HL-60/S4 treated with retinoic acid at 250 ng/mL for 4 days and 3 days (cell line): ENCODE measurements around the gene DOP1A.

Source experiments
- in situ Hi-C: fragments of 300-500 bp; cut with MboI; formaldehyde crosslinking; loops from 2 replicates; pipeline ENCODE4 v1.7.0; 2022; ENCODE audit warnings: low sequenced_read_pairs

The DOP1A gene

DNA sequence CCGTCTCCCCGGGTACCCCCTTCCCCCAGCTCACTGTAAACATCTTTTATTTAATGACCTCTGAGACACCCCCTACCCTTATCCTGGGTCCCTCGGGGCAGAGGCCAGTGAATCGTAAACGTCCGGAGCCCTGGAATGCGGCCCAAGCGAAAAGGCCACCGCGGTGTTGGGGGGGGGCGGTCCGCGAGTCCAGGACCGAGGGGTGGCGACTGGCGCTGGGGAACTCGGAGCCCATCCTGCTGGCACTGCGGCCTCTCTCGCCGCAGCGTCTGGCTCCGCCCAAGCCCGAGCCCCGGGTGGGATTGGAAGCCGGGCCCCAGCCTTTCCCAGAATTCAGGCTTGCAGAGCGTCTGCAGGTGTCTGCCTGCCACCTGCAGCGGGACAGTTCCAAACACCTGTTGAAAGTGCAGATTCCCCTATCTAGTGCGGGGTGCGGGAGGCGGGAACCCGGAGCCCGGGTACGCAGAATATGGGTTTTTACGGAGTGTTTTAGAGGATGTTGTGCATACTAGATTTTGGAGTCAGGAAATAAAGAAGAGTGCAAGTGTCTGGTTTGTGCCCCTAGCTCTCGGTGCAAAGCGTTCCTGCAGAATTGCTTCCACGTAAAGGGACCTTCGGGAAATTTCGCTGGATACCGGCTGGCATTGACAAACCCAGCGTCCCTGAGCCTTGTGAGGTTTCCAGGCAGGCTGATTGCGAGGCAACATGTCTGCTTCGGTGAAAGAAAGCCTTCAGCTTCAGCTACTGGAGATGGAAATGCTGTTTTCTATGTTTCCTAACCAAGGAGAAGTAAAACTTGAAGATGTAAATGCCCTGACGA lies 126.5 kb downstream of the DOP1A start:
- in situ Hi-C loops, result no loop called here

DNA sequence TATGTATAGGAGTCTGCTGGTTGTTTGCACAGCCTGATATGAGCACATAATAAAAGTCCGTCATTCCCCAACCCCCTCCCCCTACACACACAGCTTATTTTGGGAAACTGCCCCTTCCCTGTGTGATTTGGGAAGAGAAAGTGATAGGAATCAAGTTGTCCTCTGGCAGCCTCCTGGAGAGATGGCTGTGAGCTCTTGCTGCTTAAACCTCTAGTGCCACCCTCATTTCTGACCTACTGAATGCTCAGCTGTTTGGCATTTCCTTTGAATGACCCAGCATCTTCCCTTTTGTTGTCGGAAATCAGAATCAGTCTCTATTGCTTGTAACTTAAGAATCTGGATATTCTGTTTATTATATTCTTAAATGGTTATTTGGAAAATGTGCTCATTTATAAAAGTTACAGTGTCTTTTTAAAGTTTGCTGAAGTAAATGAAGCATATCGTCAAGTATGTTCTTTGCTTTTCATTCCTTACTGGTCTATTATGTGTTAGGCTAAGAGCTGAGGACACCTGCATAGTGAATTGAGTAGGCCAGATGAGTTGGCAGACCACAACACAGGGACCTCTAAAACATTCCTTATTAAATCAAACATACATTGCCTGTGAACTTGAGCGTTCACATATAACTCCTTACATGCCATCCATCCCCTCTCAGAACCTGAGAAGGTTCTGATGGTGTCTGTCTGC lies 131.2 kb downstream of the DOP1A start:
- in situ Hi-C loops, result no loop called here

DNA sequence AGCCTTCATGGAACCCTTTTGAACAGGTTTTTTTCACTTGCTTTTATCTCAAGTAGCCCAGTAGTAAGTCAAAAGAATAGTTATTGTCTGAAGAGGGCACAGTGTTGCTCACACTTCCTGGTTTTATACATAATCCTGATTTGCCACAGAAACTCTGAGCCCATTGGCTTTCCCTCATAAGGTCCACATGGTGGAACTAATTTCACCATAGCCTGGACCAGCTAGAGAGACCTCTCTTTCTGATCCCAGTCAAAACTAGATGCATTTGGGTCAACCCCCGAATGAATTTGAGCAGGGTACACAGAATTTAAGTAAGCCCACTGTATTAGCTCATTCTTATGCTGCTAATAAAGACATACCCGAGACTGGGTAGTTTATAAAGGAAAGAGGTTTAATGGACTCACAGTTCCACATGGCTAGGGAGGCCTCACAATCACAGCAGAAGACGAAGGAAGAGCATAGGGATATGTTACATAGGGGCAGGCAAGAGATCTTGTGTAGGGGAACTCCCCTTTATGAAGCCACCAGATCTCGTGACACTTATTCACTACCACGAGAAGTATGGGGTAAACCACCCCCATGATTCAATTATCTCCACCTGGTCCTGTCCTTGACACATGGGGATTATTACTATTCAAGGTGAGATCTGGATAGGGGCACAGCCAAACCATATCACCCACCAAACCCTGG lies 131.8 kb downstream of the DOP1A start:
- in situ Hi-C loops, result no loop called here

DNA sequence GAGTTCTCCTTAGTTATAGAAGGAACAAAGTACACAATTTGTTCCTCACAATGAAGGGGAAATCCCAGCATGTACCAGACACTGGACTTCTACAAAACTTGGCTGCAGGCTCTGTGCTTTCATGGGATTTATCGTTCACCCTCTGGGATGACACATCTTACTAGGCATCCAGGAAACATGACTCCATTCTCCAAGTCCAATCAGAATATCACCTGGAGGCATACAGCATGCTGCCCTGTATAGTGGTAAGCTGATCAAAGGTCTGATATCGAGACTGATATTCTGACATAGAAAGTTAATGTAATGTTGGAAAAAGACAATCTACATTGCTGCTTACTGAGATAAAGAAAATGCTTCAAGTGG lies 132.4 kb downstream of the DOP1A start:
- in situ Hi-C loops, result no loop called here

DNA sequence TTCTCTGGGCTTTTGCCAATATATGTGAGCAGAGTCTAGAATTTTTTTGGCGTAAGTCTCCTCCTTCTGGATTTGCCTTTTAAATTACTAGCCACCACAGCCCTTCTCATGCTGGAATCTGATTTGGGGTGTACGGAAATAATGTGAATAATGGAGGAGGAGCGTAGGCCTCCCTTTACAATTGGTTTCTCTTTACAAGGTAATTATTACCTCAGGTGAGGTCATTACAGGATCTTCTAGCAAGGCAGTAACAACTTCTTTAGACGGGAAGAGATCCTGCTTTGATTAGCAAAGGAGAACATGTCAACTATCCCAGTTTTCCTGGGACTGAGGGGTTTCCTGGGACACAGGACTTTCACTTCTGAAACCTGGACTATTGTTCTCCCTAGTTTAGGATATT lies 134.6 kb downstream of the DOP1A start:
- in situ Hi-C loops, result no loop called here

DNA sequence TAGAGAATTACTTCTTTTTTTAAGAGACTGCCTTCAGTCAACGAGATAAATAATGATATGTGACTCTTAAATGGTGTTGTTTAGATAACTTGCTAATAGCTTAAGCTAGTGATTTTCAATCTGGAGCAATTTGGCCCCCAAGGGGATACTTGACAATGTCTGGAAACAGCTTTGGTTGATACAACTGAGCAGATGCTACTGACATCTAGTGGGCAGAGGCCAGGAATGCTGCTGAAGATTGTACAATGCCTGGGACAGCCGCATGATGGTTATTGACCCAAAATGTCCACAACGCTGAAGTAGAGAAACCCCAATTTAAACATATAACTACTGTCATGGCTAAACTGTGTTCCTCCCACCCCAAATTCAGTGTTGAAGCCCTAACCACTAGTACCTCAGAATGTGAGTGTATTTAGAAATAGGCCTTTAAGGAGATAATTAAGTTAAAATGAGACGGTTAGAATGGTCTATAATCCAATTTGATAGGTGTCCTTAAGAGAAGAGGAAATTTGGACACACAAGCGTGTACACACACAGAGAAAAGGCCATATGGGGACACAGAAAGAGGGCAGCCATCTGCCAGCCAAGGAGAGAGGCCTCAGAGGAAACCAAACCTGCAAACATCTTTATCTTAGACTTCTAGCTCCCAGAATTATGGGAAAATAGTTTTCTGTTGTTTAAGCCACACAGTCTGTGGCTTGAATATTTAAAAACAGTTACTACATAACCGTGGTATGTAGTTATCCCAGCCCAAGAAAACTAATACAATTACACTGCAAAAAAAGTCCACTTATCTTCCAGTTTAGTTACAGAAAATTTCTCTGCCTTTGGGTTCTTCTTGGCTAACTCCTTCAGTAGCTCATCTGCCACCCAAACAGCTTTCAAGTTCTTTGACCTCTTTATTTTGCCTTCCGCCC lies 147.9 kb downstream of the DOP1A start:
- in situ Hi-C loops, result loop anchor here (10.0 kb wide), 1 partner anchor 309 kb away; no protein-coding TSS in a partner anchor

DNA sequence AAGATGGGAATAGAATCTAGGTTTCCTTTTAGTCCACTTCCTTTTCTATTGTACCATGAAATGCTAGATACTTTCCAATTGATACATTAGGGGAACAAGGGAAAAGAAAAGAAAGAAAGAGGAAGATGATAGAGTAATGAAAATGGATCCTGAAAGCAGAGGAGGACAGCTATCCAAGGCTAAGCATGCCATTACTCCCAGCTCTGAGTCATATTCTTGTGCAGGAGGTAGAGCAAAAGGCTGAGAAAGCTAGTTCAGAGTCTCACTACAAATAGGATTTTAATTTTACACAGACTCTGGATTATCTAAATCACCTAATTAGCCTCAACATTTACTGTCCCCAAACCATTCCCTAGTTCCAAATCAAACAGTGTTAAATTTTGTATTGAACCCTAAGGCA lies 149.3 kb downstream of the DOP1A start:
- in situ Hi-C loops, result loop anchor here (10.0 kb wide), 1 partner anchor 308 kb away; no protein-coding TSS in a partner anchor
